ENCODE data around the gene MACROD2.

MACROD2 gene

GRCh38 chr20:14832630-14833029 is 837.3 kb downstream of the MACROD2 start:
- Histone ChIP-seq H3K36me3 (ENCODE audit: insufficient read depth, low read length) (no peaks in the 10 kb centered on the region), H3K27me3 (ENCODE audit: control insufficient read depth, insufficient read depth, low read length) (peaks cover 12% of the 10 kb centered on the region), H3K4me2 (ENCODE audit: low read length) (no peak overlapping the region), H3K4me1 (ENCODE audit: control insufficient read depth, insufficient read depth, low read length) (no peaks in the 10 kb centered on the region), H3K9me3 (replicated peaks; ENCODE audit: low read length) (no peaks in the 10 kb centered on the region), H3K9ac (ENCODE audit: low read depth, low read length) (no peak overlapping the region), H3K4me3 (ENCODE audit: low read length) (no peak overlapping the region)

- Histone ChIP-seq H3K27me3 (ENCODE audit: control insufficient read depth, insufficient read depth, low read length) (peaks cover 12% of the 10 kb centered on the region), H3K9me3 (replicated peaks; ENCODE audit: low read length) (no peaks in the 10 kb centered on the region), H3K9ac (ENCODE audit: low read depth, low read length) (no peak overlapping the region), H3K4me3 (ENCODE audit: low read length) (no peak overlapping the region), H3K4me1 (ENCODE audit: control insufficient read depth, insufficient read depth, low read length) (peaks cover 13% of the 10 kb centered on the region), H3K36me3 (ENCODE audit: insufficient read depth, low read length) (no peaks in the 10 kb centered on the region), H3K4me2 (ENCODE audit: low read length) (peak overlapping the region; percentile 52)
These were observed 843.6 kb downstream of the MACROD2 start for GRCh38 chr20:14838663-14839628.

GRCh38 chr20:14845199-14846160 is 850.2 kb downstream of the MACROD2 start:
- Histone ChIP-seq H3K4me2 (ENCODE audit: low read length) (no peak overlapping the region), H3K36me3 (ENCODE audit: insufficient read depth, low read length) (no peaks in the 10 kb centered on the region), H3K9me3 (replicated peaks; ENCODE audit: low read length) (no peaks in the 10 kb centered on the region), H3K9ac (ENCODE audit: low read depth, low read length) (no peak overlapping the region), H3K4me3 (ENCODE audit: low read length) (no peak overlapping the region), H3K4me1 (ENCODE audit: control insufficient read depth, insufficient read depth, low read length) (no peaks in the 10 kb centered on the region), H3K27me3 (ENCODE audit: control insufficient read depth, insufficient read depth, low read length) (peaks cover 5% of the 10 kb centered on the region)

- no peak overlapping the region for H3K9ac ChIP-seq (ENCODE audit: low read depth, low read length)
These were observed 853.5 kb downstream of the MACROD2 start for GRCh38 chr20:14848806-14849205.

GRCh38 chr20:14853079-14853478 is 857.8 kb downstream of the MACROD2 start:
- Histone ChIP-seq H3K4me3 (ENCODE audit: low read length) (no peak overlapping the region), H3K36me3 (ENCODE audit: insufficient read depth, low read length) (no peaks in the 10 kb centered on the region), H3K9ac (ENCODE audit: low read depth, low read length) (no peak overlapping the region), H3K4me1 (ENCODE audit: control insufficient read depth, insufficient read depth, low read length) (no peaks in the 10 kb centered on the region), H3K27me3 (ENCODE audit: control insufficient read depth, insufficient read depth, low read length) (no peaks in the 10 kb centered on the region), H3K9me3 (replicated peaks; ENCODE audit: low read length) (no peaks in the 10 kb centered on the region), H3K4me2 (ENCODE audit: low read length) (no peak overlapping the region)

More at GRCh38 chr20:14848806-14849205, 853.5 kb downstream of the MACROD2 start:
- Histone ChIP-seq H3K4me2 (ENCODE audit: low read length) (no peak overlapping the region), H3K4me1 (ENCODE audit: control insufficient read depth, insufficient read depth, low read length) (no peaks in the 10 kb centered on the region), H3K27me3 (ENCODE audit: control insufficient read depth, insufficient read depth, low read length) (peaks cover 5% of the 10 kb centered on the region), H3K4me3 (ENCODE audit: low read length) (no peak overlapping the region), H3K9me3 (replicated peaks; ENCODE audit: low read length) (no peaks in the 10 kb centered on the region), H3K36me3 (ENCODE audit: insufficient read depth, low read length) (no peaks in the 10 kb centered on the region)

GRCh38 chr20:14855171-14855570 is 859.9 kb downstream of the MACROD2 start:
- no peaks in the 10 kb centered on the region for H3K27me3 ChIP-seq (ENCODE audit: control insufficient read depth, insufficient read depth, low read length)
- H3K9me3 ChIP-seq (replicated peaks; ENCODE audit: low read length) = no peaks in the 10 kb centered on the region
- no peak overlapping the region for H3K4me3 ChIP-seq (ENCODE audit: low read length)
- no peaks in the 10 kb centered on the region for H3K4me1 ChIP-seq (ENCODE audit: control insufficient read depth, insufficient read depth, low read length)
- H3K4me2 ChIP-seq (ENCODE audit: low read length) = no peak overlapping the region
- no peak overlapping the region for H3K9ac ChIP-seq (ENCODE audit: low read depth, low read length)
- no peaks in the 10 kb centered on the region for H3K36me3 ChIP-seq (ENCODE audit: insufficient read depth, low read length)

- H3K9me3 ChIP-seq (replicated peaks; ENCODE audit: low read length) = no peaks in the 10 kb centered on the region
- H3K27me3 ChIP-seq (ENCODE audit: control insufficient read depth, insufficient read depth, low read length) = no peaks in the 10 kb centered on the region
- H3K4me3 ChIP-seq (ENCODE audit: low read length) = no peak overlapping the region
- no peaks in the 10 kb centered on the region for H3K36me3 ChIP-seq (ENCODE audit: insufficient read depth, low read length)
- no peaks in the 10 kb centered on the region for H3K4me1 ChIP-seq (ENCODE audit: control insufficient read depth, insufficient read depth, low read length)
- H3K4me2 ChIP-seq (ENCODE audit: low read length) = no peak overlapping the region
- H3K9ac ChIP-seq (ENCODE audit: low read depth, low read length) = no peak overlapping the region
These were observed 864.3 kb downstream of the MACROD2 start for GRCh38 chr20:14859627-14860026.

- Histone ChIP-seq H3K4me3 (ENCODE audit: low read length) (no peak overlapping the region), H3K9me3 (replicated peaks; ENCODE audit: low read length) (no peaks in the 10 kb centered on the region)
These were observed 865.1 kb downstream of the MACROD2 start for GRCh38 chr20:14860410-14860814.

GRCh38 chr20:14861028-14861699 is 865.8 kb downstream of the MACROD2 start:
- H3K4me3 ChIP-seq (ENCODE audit: low read length) = no peak overlapping the region
- H3K9me3 ChIP-seq (replicated peaks; ENCODE audit: low read length) = no peaks in the 10 kb centered on the region
- no peaks in the 10 kb centered on the region for H3K36me3 ChIP-seq (ENCODE audit: insufficient read depth, low read length)
- no peak overlapping the region for H3K4me2 ChIP-seq (ENCODE audit: low read length)
- no peak overlapping the region for H3K9ac ChIP-seq (ENCODE audit: low read depth, low read length)
- H3K4me1 ChIP-seq (ENCODE audit: control insufficient read depth, insufficient read depth, low read length) = no peaks in the 10 kb centered on the region
- no peaks in the 10 kb centered on the region for H3K27me3 ChIP-seq (ENCODE audit: control insufficient read depth, insufficient read depth, low read length)

More at GRCh38 chr20:14860410-14860814, 865.1 kb downstream of the MACROD2 start:
- H3K4me2 ChIP-seq (ENCODE audit: low read length) = no peak overlapping the region
- no peaks in the 10 kb centered on the region for H3K4me1 ChIP-seq (ENCODE audit: control insufficient read depth, insufficient read depth, low read length)
- H3K27me3 ChIP-seq (ENCODE audit: control insufficient read depth, insufficient read depth, low read length) = no peaks in the 10 kb centered on the region
- H3K36me3 ChIP-seq (ENCODE audit: insufficient read depth, low read length) = no peaks in the 10 kb centered on the region
- no peak overlapping the region for H3K9ac ChIP-seq (ENCODE audit: low read depth, low read length)

GRCh38 chr20:14865169-14865568 is 869.9 kb downstream of the MACROD2 start:
- H3K4me3 ChIP-seq (ENCODE audit: low read length) = no peak overlapping the region
- H3K9me3 ChIP-seq (replicated peaks; ENCODE audit: low read length) = no peaks in the 10 kb centered on the region
- H3K27me3 ChIP-seq (ENCODE audit: control insufficient read depth, insufficient read depth, low read length) = no peaks in the 10 kb centered on the region
- H3K4me1 ChIP-seq (ENCODE audit: control insufficient read depth, insufficient read depth, low read length) = no peaks in the 10 kb centered on the region
- H3K9ac ChIP-seq (ENCODE audit: low read depth, low read length) = no peak overlapping the region
- no peak overlapping the region for H3K4me2 ChIP-seq (ENCODE audit: low read length)
- no peaks in the 10 kb centered on the region for H3K36me3 ChIP-seq (ENCODE audit: insufficient read depth, low read length)

GRCh38 chr20:14865731-14866130 is 870.4 kb downstream of the MACROD2 start:
- Histone ChIP-seq H3K4me3 (ENCODE audit: low read length) (no peak overlapping the region), H3K27me3 (ENCODE audit: control insufficient read depth, insufficient read depth, low read length) (no peaks in the 10 kb centered on the region), H3K36me3 (ENCODE audit: insufficient read depth, low read length) (no peaks in the 10 kb centered on the region), H3K4me2 (ENCODE audit: low read length) (no peak overlapping the region), H3K9ac (ENCODE audit: low read depth, low read length) (no peak overlapping the region), H3K9me3 (replicated peaks; ENCODE audit: low read length) (no peaks in the 10 kb centered on the region), H3K4me1 (ENCODE audit: control insufficient read depth, insufficient read depth, low read length) (no peaks in the 10 kb centered on the region)

Measured in skeletal muscle satellite cell (primary cell).